IMR-90 (cell line): ENCODE results near the gene SLC29A1. TPM values are rescaled to one million over a fixed set of nuclear protein-coding genes. Genes with fewer than 3 reads are reported as not detected.

Experiments
- ATAC-seq: fragments of 200-7000 bp; cut with Tn5 transposase; 2 replicates; pipeline ENCODE4 v1.9.1; 2020; ENCODE audit warnings: low read depth, mild to moderate bottlenecking, moderate library complexity
- BruUV-seq: library from RNA; stranded (reverse); fragments of 400-500 nt; replicated peaks from 2 replicates; lab custom pipeline; 2021; lab: Mats Ljungman, UMichigan
- CTCF ChIA-PET: fragments of 300-600 bp; formaldehyde crosslinking; extraction: SDS; loops from one replicate; lab custom pipeline; 2021; ENCODE audit warnings: antibody characterized with exemption; lab: Yijun Ruan, JAX
- POLR2A ChIA-PET: fragments of 300-600 bp; sonication (Branson Sonifier 250); formaldehyde crosslinking; loops from one replicate; lab custom pipeline; 2022; ENCODE audit warnings: antibody characterized with exemption; ENCODE audit not compliant: unreplicated experiment; lab: Charles Lee
- DNase-seq: peaks from one replicate; pipeline ENCODE4 v3.0.0; 2013
- H2AFZ ChIP-seq: replicated peaks from 2 replicates; pipeline ENCODE3; 2013; ENCODE audit warnings: low read length, mild to moderate bottlenecking; ENCODE audit not compliant: poor library complexity
- H2AK5ac ChIP-seq: 2 replicates; pipeline ENCODE4 v1.6.1; 2013; ENCODE audit warnings: low read depth, low read length, inconsistent platforms
- H2AK9ac ChIP-seq: replicated peaks from 2 replicates; pipeline ENCODE3; 2013; ENCODE audit warnings: mild to moderate bottlenecking, low read depth, low read length, moderate library complexity; ENCODE audit not compliant: poor library complexity
- H2BK120ac ChIP-seq: 2 replicates; pipeline ENCODE4 v1.6.1; 2013; ENCODE audit warnings: low read depth, low read length, inconsistent platforms
- H2BK15ac ChIP-seq: 3 replicates; pipeline ENCODE4 v1.6.1; 2013; ENCODE audit warnings: low read depth, low read length, inconsistent platforms
- H2BK20ac ChIP-seq: 2 replicates; pipeline ENCODE4 v1.6.1; 2013; ENCODE audit warnings: low read depth, mild to moderate bottlenecking, inconsistent platforms, low read length, moderate library complexity
- H2BK5ac ChIP-seq: 2 replicates; pipeline ENCODE4 v1.6.1; 2013; ENCODE audit warnings: mild to moderate bottlenecking, low read depth, low read length, inconsistent platforms; ENCODE audit not compliant: poor library complexity, severe bottlenecking
- H3K14ac ChIP-seq: replicated peaks from 2 replicates; pipeline ENCODE4 v1.6.1; 2013; ENCODE audit warnings: low read depth, low read length, inconsistent platforms
- H3K18ac ChIP-seq: 2 replicates; pipeline ENCODE4 v1.6.1; 2013; ENCODE audit warnings: low read depth, low read length, control low read depth
- H3K23ac ChIP-seq: 2 replicates; pipeline ENCODE4 v1.6.1; 2013; ENCODE audit warnings: low read depth, low read length, inconsistent platforms
- H3K27ac ChIP-seq: 2 replicates; pipeline ENCODE4 v1.5.1; 2013; ENCODE audit warnings: mild to moderate bottlenecking, control low read depth, low read length; ENCODE audit not compliant: insufficient read depth
- H3K27me3 ChIP-seq: 2 replicates; pipeline ENCODE4 v1.6.1; 2013; ENCODE audit warnings: low read length; ENCODE audit not compliant: control insufficient read depth, insufficient read depth
- H3K36me3 ChIP-seq: 2 replicates; pipeline ENCODE4 v1.6.1; 2013; ENCODE audit warnings: low read length, mixed read lengths; ENCODE audit not compliant: control insufficient read depth, insufficient read depth
- H3K4ac ChIP-seq: 2 replicates; pipeline ENCODE4 v1.6.1; 2013; ENCODE audit warnings: low read depth, low read length, inconsistent platforms
- H3K4me1 ChIP-seq: 2 replicates; pipeline ENCODE4 v1.6.1; 2013; ENCODE audit warnings: low read length, mixed read lengths; ENCODE audit not compliant: control insufficient read depth, insufficient read depth
- H3K4me2 ChIP-seq: 2 replicates; pipeline ENCODE4 v1.6.1; 2013; ENCODE audit warnings: low read depth, mild to moderate bottlenecking, control low read depth, low read length, moderate library complexity
- H3K4me3 ChIP-seq: 2 replicates; pipeline ENCODE4 v1.5.1; 2013; ENCODE audit warnings: low read depth, mild to moderate bottlenecking, control low read depth, low read length, moderate library complexity; ENCODE audit not compliant: insufficient read depth
- H3K56ac ChIP-seq: 2 replicates; pipeline ENCODE4 v1.6.1; 2013; ENCODE audit warnings: low read length, inconsistent platforms; ENCODE audit not compliant: insufficient read depth; ENCODE audit errors: extremely low read depth
- H3K79me1 ChIP-seq, 2 experiments: 2 replicates each; pipeline ENCODE4 v1.6.1; 2013; ENCODE audit warnings: low read length in 2 of 2, inconsistent platforms in 1 of 2, low read depth in 1 of 2
- H3K9ac ChIP-seq: 2 replicates; pipeline ENCODE4 v1.6.1; 2013; ENCODE audit warnings: low read depth, low read length, control low read depth
- H3K9me1 ChIP-seq: 2 replicates; pipeline ENCODE4 v1.6.1; 2013; ENCODE audit warnings: low read length, inconsistent platforms; ENCODE audit not compliant: insufficient read depth
- H3K9me3 ChIP-seq: 2 replicates; pipeline ENCODE4 v1.6.1; 2013; ENCODE audit warnings: low read length; ENCODE audit not compliant: control insufficient read depth, insufficient read depth
- H4K20me1 ChIP-seq: 2 replicates; pipeline ENCODE4 v1.6.1; 2013; ENCODE audit warnings: low read length, inconsistent platforms; ENCODE audit not compliant: insufficient read depth
- H4K5ac ChIP-seq: 2 replicates; pipeline ENCODE4 v1.6.1; 2013; ENCODE audit warnings: mild to moderate bottlenecking, low read depth, low read length, control low read depth
- H4K8ac ChIP-seq, 2 experiments: 2 replicates each; pipeline ENCODE4 v1.6.1; 2013; ENCODE audit warnings: low read depth in 2 of 2, low read length in 2 of 2, control low read depth in 1 of 2, inconsistent platforms in 1 of 2
- H4K91ac ChIP-seq: 2 replicates; pipeline ENCODE4 v1.6.1; 2013; ENCODE audit warnings: low read depth, low read length, inconsistent platforms; ENCODE audit not compliant: insufficient read depth
- BHLHE40 ChIP-seq: fragments of 150-350 bp; IDR thresholded peaks from 2 replicates; pipeline ENCODE4 v1.6.1; 2016; ENCODE audit warnings: mild to moderate bottlenecking, low read depth, low read length
- CTCF ChIP-seq: conservative IDR thresholded peaks from 2 replicates; pipeline ENCODE4 v1.5.1; 2012; ENCODE audit warnings: mild to moderate bottlenecking, low read depth, low read length, improper control_type of control experiment
- ELK1 ChIP-seq: fragments of 150-350 bp; IDR thresholded peaks from 2 replicates; pipeline ENCODE4 v1.6.1; 2016; ENCODE audit warnings: low read depth, mild to moderate bottlenecking, low read length, moderate library complexity, borderline replicate concordance
- NFE2L2 ChIP-seq: fragments of 150-350 bp; IDR thresholded peaks from 2 replicates; pipeline ENCODE4 v1.6.1; 2016; ENCODE audit warnings: low read depth, mild to moderate bottlenecking, low read length
- USF2 ChIP-seq: fragments of 150-350 bp; IDR thresholded peaks from 2 replicates; pipeline ENCODE4 v1.6.1; 2017; ENCODE audit warnings: mild to moderate bottlenecking, antibody characterized with exemption, low read length, low read depth
- WGBS, 2 experiments: methylation state at CpG; one replicate each; pipeline versions ENCODE4 v1.1.5 to v1.1.7; 2013; ENCODE audit warnings: missing lambda C conversion rate in 2 of 2; ENCODE audit not compliant: insufficient read length in 1 of 2; ENCODE audit errors: extremely low coverage in 2 of 2; 5-methylcytosine and 5-hydroxymethylcytosine counted together
- dilution Hi-C: fragments of 300-500 bp; cut with HindIII; formaldehyde crosslinking; loops from one replicate; pipeline ENCODE4 v1.14.3; 2018; ENCODE audit warnings: low sequenced_read_pairs; ENCODE audit not compliant: unreplicated experiment
- in situ Hi-C: fragments of 300-500 bp; cut with MboI; formaldehyde crosslinking; loops from 3 replicates; pipeline ENCODE4 v1.14.3; 2019; ENCODE audit warnings: low sequenced_read_pairs, inconsistent platforms, mixed read lengths
- intact Hi-C: fragments of 100-400 bp; cut with micrococcal nuclease; formaldehyde crosslinking; loops from 2 replicates; pipeline ENCODE4 v1.10.0; 2022
- polyA plus RNA-seq, 3 experiments: library from polyadenylated mRNA; depleted of rRNA; stranded (reverse); fragments of >200 nt; gene quantifications; 2 replicates each; pipeline ENCODE4 v1.2.3, GENCODE V29; 2012; ENCODE audit warnings: low replicate concordance in 1 of 3
- total RNA-seq: library from RNA; depleted of rRNA; stranded (reverse); fragments of >200 nt; gene quantifications from 2 replicates; pipeline ENCODE4 v1.2.3, GENCODE V29; 2012

The SLC29A1 gene
- total and polyA plus RNA-seq, 2 of the 4 experiments (the other 2 are of a cell fraction): 4.1 to 22.1 TPM

- CTCF ChIA-PET: interaction anchor here (0.6 kb wide), 1 partner anchor 9 kb away, joined by 3 read pairs; no protein-coding TSS in a partner anchor
- Histone ChIP-seq H2BK15ac (no peak overlapping the region), H3K36me3 (no peaks in the 10 kb centered on the region), H4K20me1 (no peaks in the 10 kb centered on the region; the same call in 1 of the 2 replicates), H2AK5ac (peak overlapping the region; percentile 30; the same call in 1 of the 2 replicates), H3K18ac (no peak overlapping the region), H2BK120ac (no peak overlapping the region), H4K91ac (no peak overlapping the region), H3K9me1 (peaks cover 9% of the 10 kb centered on the region; the same call in 1 of the 2 replicates), H3K4me1 (0 out of 2 replicates have a peak, but pooled peaks cover 2% of the 10 kb centered on the region), H3K4me2 (no peak overlapping the region), H3K14ac (no peak overlapping the region), H3K4me3 (no peak overlapping the region), H3K4ac (no peak overlapping the region), H3K27me3 (no peaks in the 10 kb centered on the region; the same call in 1 of the 2 replicates), H2AK9ac (no peak overlapping the region), H3K9me3 (no peaks in the 10 kb centered on the region), H3K9ac (no peak overlapping the region), H3K79me1 (no peaks in the 10 kb centered on the region), H2BK5ac (no peak overlapping the region), H2AFZ (no peak overlapping the region), H4K8ac (no peak overlapping the region), H2BK20ac (no peak overlapping the region), H3K56ac (no peak overlapping the region), H3K27ac (no peak overlapping the region), H4K5ac (no peak overlapping the region), H3K23ac (no peak overlapping the region)
- DNase-seq (no peak), ATAC-seq (no peak)
- intact Hi-C loops: no loop called here
- POLR2A ChIA-PET: no interaction called here
- WGBS, 2 experiments: 89% methylated on average over 5 of the region's 24 CpGs; no CpG with 5 or more reads in 1 of the 2 experiments
- in situ Hi-C loops: no loop called here
- BruUV-seq: no TSS peak
- dilution Hi-C loops: no loop called here
- no peak for TF ChIP-seq USF2
- no peak for TF ChIP-seq ELK1
- TF ChIP-seq NFE2L2: no peak
- TF ChIP-seq BHLHE40: no peak
- no peak for TF ChIP-seq CTCF
Measured at GRCh38 chr6:44176762-44177509, 46.5 kb upstream of the SLC29A1 start.
